Stimulated activated CD8-positive, alpha-beta memory T cell treated with anti-CD3 and anti-CD28 coated beads, Interleukin-2, amount 100 ng/mL, for 48 hours (primary cell): ENCODE data around the gene LAMB4.
"Not testable (repeated sequence)": the region's sequence is repeated elsewhere in the genome, so short reads cannot be mapped to it uniquely, and the experiment has no call there.

ENCODE experiments used
- DNase-seq, 2 donors: peaks; one replicate each; pipeline ENCODE4 v3.0.0-alpha.2; 2020; ENCODE audit warnings: low read depth in 2 of 2

The LAMB4 gene

GRCh38 chr7:108045154-108045553, 85.0 kb downstream of the LAMB4 start:
- DNase-seq = no peak

GRCh38 chr7:108044345-108044744, 85.8 kb downstream of the LAMB4 start:
- DNase-seq = no peak

GRCh38 chr7:108038986-108039385, 91.2 kb downstream of the LAMB4 start:
- DNase-seq = no peak

GRCh38 chr7:108037741-108038140, 92.4 kb downstream of the LAMB4 start:
- DNase-seq = no peak

- no peak for DNase-seq
These were observed 93.0 kb downstream of the LAMB4 start for GRCh38 chr7:108037140-108037539.

GRCh38 chr7:108034586-108034985, 95.6 kb downstream of the LAMB4 start:
- no peak for DNase-seq

GRCh38 chr7:108033776-108034497, 96.2 kb downstream of the LAMB4 start:
- no peak for DNase-seq

GRCh38 chr7:108033309-108033708, 96.9 kb downstream of the LAMB4 start:
- not testable (repeated sequence) for DNase-seq

- DNase-seq = no peak
These were observed 99.6 kb downstream of the LAMB4 start for GRCh38 chr7:108030516-108030915.

GRCh38 chr7:108029034-108029433, 101.1 kb downstream of the LAMB4 start:
- no peak for DNase-seq

- DNase-seq = no peak
These were observed 102.0 kb downstream of the LAMB4 start for GRCh38 chr7:108028111-108028510.

GRCh38 chr7:108027239-108027638, 102.9 kb downstream of the LAMB4 start:
- DNase-seq = no peak

- no peak for DNase-seq
These were observed 103.5 kb downstream of the LAMB4 start for GRCh38 chr7:108026647-108027046.

GRCh38 chr7:108026116-108026515, 104.0 kb downstream of the LAMB4 start:
- DNase-seq = no peak

GRCh38 chr7:108024538-108024937, 105.6 kb downstream of the LAMB4 start:
- DNase-seq = no peak

GRCh38 chr7:108020585-108020984, 109.6 kb downstream of the LAMB4 start:
- DNase-seq = no peak

- no peak for DNase-seq
These were observed 111.5 kb downstream of the LAMB4 start for GRCh38 chr7:108018668-108019067.

- DNase-seq = no peak
These were observed 112.4 kb downstream of the LAMB4 start for GRCh38 chr7:108017776-108018151.

- DNase-seq = no peak
These were observed 113.1 kb downstream of the LAMB4 start for GRCh38 chr7:108016841-108017775.

GRCh38 chr7:108015740-108016139, 114.4 kb downstream of the LAMB4 start:
- no peak for DNase-seq

GRCh38 chr7:108014747-108015682, 115.1 kb downstream of the LAMB4 start:
- DNase-seq = no peak

- DNase-seq = no peak
These were observed 115.9 kb downstream of the LAMB4 start for GRCh38 chr7:108014215-108014614.
